Measurements from ENCODE around the gene KAT2B.
"Not testable (repeated sequence)": the region's sequence is repeated elsewhere in the genome, so short reads cannot be mapped to it uniquely, and the experiment has no call there.

KAT2B gene

DNA sequence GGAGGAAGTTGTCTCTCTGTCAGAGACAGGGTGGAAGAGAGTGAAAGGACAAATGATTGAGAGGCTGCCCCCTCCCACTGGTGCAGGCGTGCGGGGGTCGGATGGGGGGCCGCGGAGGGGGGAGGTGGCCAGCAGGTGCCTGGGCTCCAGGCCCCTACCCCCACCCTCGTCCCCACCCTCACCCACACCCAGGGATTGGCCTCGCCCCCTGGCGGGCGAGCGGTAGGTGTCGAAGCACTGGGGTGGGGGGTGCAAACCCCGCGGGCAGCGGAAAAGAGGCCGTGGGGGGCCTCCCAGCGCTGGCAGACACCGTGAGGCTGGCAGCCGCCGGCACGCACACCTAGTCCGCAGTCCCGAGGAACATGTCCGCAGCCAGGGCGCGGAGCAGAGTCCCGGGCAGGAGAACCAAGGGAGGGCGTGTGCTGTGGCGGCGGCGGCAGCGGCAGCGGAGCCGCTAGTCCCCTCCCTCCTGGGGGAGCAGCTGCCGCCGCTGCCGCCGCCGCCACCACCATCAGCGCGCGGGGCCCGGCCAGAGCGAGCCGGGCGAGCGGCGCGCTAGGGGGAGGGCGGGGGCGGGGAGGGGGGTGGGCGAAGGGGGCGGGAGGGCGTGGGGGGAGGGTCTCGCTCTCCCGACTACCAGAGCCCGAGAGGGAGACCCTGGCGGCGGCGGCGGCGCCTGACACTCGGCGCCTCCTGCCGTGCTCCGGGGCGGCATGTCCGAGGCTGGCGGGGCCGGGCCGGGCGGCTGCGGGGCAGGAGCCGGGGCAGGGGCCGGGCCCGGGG lies at the start of gene KAT2B:
Gene KAT2B (plus strand): TSS at position 682 of the 783 bp plus-strand sequence. CDS start 32 bp downstream, at position 714.
- DNase-seq: peak; percentile 43

DNA sequence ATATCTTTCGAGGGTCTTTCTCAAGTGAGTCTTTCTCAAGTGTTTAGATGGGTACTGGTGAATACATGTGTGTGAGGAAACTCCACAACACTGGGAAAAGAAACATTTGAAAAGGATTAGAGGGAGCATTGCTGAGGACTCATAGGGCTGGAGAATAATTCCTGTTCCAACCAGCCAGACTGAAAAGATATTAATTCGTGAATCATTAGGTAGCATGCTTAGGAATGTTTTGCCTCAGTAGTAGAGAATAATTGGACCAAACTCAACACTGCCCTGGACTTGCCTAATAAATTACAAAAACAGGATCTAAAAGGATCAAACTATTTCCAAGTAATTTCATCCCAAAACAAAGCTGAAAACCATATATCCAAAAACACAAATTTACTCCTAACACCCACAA lies 45.5 kb upstream of the KAT2B start:
- DNase-seq: no peak

DNA sequence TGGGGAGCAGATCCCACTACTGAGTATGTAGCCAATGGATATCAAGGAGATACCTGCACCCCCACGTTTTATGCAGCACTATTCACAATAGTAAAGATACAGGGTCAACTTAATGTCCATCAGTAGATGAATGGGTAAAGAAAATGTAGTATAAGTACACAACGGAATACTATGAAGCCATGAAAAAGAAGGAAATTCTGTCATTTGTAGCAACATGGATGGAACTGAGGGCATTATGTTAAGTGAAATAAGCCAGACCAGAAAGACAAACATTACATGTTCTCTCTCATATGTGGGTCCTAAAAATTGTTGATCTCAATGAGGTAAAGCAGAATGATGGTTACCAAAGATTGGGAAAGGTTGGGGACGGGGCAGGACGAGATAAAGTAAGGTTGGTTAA lies 42.7 kb upstream of the KAT2B start:
- DNase-seq: no peak

GRCh38 chr3:20001932-20002331 lies 38.3 kb upstream of the KAT2B start:
- no peak for DNase-seq

- DNase-seq: no peak
Observed at GRCh38 chr3:20007960-20008359, 32.3 kb upstream of the KAT2B start.

GRCh38 chr3:20008646-20009045 lies 31.6 kb upstream of the KAT2B start:
- DNase-seq: no peak

DNA sequence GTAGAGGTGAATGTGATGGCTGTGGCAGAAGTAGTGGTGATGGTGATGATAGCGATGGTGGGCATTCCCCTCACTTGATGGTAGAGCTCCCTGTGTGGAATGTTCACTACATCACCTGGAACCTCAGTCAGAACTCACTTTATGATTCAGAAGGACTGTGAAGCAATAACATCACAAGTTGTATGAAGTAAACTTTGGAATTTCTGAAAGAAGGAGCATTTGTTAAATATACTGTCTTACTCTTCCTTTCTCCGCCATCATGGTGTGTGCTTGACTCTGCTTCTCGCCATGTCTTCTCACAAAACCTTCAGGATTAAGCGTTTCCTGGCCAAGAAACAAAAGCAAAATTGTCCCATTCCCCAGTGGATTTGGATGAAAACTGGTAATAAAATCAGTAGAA lies 28.1 kb upstream of the KAT2B start, which contains the start of gene PP2D1:
Gene PP2D1 (minus strand): TSS at position 101 of the 400 bp plus-strand sequence. CDS start 192 bp downstream, outside the sequence.
- DNase-seq: no peak

DNA sequence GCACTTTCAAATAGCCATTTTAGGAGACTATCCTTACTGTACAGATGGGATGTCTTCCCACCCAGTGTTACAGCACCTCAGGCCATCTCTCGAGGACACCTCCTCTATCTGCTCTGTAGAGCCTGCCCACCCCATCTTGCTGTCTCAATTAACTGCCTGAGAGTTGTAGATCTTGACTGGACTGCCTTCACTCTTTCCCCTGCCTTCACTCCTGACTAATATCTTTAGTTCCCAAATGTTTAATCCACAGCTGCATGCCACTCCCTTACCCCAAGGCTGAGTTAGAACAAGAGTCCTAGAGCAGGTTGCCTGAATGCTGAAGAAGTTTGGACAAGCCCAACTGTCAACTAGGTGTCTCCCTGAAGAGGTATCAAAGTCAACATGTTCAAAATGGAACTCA lies 26.9 kb upstream of the KAT2B start:
- DNase-seq: no peak

GRCh38 chr3:20015525-20015924 lies 24.7 kb upstream of the KAT2B start:
- DNase-seq: no peak

DNA sequence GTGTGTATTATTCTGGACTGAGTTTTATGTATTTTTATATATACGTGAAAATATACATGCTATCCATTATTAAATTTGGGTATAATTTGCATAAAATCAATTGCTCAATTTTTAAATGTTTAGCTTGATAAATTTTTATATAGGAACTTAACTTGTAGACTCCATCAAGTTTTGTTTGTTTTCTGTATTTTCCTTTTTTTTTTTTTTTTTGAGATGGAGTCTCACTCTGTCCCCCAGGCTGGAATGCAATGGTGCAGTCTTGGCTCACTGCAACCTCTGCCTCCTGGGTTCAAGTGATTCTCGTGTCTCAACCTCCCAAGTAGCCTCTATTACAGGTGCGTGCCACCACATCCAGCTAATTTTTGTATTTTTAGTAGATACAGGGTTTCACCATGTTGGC lies 24.2 kb upstream of the KAT2B start:
- DNase-seq: not testable (repeated sequence)

GRCh38 chr3:20022954-20023622 lies 17.2 kb upstream of the KAT2B start:
- no peak for DNase-seq

GRCh38 chr3:20023623-20024405 lies 16.4 kb upstream of the KAT2B start:
- no peak for DNase-seq

GRCh38 chr3:20027136-20027535 lies 13.1 kb upstream of the KAT2B start:
- DNase-seq: no peak

DNA sequence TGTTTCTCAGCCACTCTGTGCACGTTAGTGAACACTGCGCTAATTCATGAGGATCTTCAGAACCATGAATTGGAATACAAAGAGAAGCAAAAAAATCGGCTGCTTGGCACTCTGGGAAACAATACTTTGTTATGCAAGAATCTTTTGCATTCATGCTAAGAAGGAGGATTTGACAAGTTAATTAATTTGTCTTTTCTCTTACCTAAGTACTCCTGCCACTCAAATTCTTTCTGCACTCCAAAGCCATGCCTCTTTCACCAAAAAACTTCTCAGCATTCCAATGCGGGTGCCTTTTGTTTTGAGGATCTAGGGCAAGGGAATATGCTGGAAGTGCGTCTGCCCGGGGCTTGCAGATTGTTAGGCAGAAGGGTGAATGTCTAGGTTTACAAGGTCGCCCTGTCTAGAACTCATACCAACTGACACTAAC lies 11.3 kb upstream of the KAT2B start:
- DNase-seq: no peak

GRCh38 chr3:20031939-20032338 lies 8.3 kb upstream of the KAT2B start:
- not testable (repeated sequence) for DNase-seq

DNA sequence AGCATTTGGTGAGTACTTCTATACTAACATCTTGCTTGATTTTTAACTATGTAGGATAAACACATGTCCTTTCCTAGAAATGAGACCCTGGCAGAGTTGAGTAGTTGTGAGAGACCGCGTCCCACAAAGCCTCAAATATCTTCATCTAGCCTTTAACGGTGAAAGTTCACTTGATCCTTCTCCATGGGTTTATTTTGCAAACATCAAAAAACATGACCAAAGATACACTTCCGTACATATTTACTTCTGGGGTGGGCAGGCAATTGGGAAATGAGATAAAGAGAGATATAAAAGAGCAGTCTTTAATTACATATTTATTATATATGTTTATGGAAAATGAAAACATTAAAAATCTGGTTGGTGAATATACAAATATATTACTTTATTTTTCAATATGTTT lies 5.2 kb upstream of the KAT2B start:
- DNase-seq: no peak

GRCh38 chr3:20037255-20037996 lies 2.8 kb upstream of the KAT2B start:
- DNase-seq: no peak

DNA sequence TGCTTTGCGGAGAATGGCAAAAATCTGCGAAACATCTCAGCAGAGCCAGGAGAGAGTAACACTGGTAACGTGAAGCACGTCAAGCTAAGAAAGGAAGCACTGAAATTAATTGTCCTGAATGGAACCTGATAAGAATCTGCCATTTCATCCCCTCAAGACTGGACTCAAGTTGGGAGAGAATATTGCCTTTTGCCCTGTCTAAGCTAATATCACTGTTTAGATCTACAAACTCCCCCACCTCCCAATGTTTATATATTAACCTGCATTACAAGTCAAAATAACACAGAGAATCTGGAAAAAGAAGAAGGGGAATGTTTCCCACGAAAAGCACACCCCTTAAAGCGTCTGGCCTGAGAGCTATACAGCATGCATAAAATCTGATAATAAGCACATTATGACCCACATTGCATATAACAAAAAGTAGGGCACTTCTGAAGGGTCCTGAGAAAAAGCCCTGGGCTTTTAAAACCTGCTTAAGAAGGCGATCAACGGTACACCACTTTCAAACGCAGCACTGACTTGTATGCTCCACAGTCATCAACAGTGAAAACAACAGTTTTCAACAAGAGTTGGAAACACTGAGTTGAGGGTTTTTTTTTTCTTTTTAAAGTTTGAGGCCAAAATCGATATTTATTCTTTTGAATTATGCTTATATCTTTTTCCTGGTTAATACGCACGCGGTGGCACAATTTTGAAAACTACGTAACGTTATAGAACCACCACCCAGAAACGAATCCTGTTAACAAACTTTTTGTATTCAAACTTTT lies 1.4 kb upstream of the KAT2B start:
- DNase-seq: no peak

- no peak for DNase-seq
Observed at GRCh38 chr3:20039466-20039764, 831 bp upstream of the KAT2B start.

GRCh38 chr3:20040548-20041196 lies 426 bp downstream of the KAT2B start:
- peak; percentile 28 for DNase-seq

- DNase-seq: peak; percentile 54
Observed at GRCh38 chr3:20041197-20041780, 1.0 kb downstream of the KAT2B start.

All from NCI-H1105 treated with DMSO at 0.1 percent for 48 hours (cell line).